Endothelial cell of umbilical vein (primary cell): ENCODE measurements around the gene UBE2K. TPM values are rescaled to one million over a fixed set of nuclear protein-coding genes. Genes with fewer than 3 reads are reported as not detected.
"Not testable (repeated sequence)": the region's sequence is repeated elsewhere in the genome, so short reads cannot be mapped to it uniquely, and the experiment has no call there.

Experiments
- BruUV-seq: library from RNA; stranded (reverse); fragments of 400-500 nt; replicated peaks from 2 replicates; lab custom pipeline; 2021; lab: Mats Ljungman, UMichigan
- CTCF ChIA-PET: fragments of 300-600, 350-600 bp; sonication (Branson Sonifier 250); formaldehyde crosslinking; loops from one replicate; lab custom pipeline; 2021; ENCODE audit warnings: antibody characterized with exemption, inconsistent platforms; lab: Charles Lee
- POLR2A ChIA-PET: fragments of 300-600, 350-600 bp; sonication (Branson Sonifier 250); formaldehyde crosslinking; loops from one replicate; lab custom pipeline; 2021; ENCODE audit warnings: antibody characterized with exemption, inconsistent platforms; lab: Charles Lee
- DNase-seq: peaks from one replicate; pipeline ENCODE4 v3.0.0-alpha.2; 2011; ENCODE audit warnings: low read depth, low spot score
- FAIRE-seq: peaks from 2 replicates; lab custom pipeline; 2011; peaks lifted over from hg19 to GRCh38; lab: Jason Lieb, UNC
- H2AFZ ChIP-seq: 2 replicates; pipeline ENCODE4 v1.6.0; 2012; ENCODE audit warnings: low read depth, low read length, control low read depth, inconsistent platforms
- H3K27ac ChIP-seq: 2 replicates; pipeline ENCODE4 v1.5.1; 2011; ENCODE audit warnings: low read depth, mild to moderate bottlenecking, control low read depth, low read length, moderate library complexity; ENCODE audit not compliant: insufficient read depth
- H3K27me3 ChIP-seq, 2 experiments: 2 replicates each; pipeline versions ENCODE4 v1.6.0 to v1.6.1; 2011; ENCODE audit warnings: low read length in 2 of 2, mixed read lengths in 1 of 2; ENCODE audit not compliant: control insufficient read depth in 2 of 2, insufficient read depth in 2 of 2
- H3K36me3 ChIP-seq, 2 experiments: 2 replicates in 1 of 2; 3 replicates in 1 of 2; pipeline ENCODE4 v1.5.1; 2011; ENCODE audit warnings: low read length in 2 of 2, mild to moderate bottlenecking in 1 of 2, moderate library complexity in 1 of 2; ENCODE audit not compliant: control insufficient read depth in 2 of 2, insufficient read depth in 2 of 2; ENCODE audit errors: extremely low read depth in 1 of 2
- H3K4me1 ChIP-seq: 3 replicates; pipeline ENCODE4 v1.5.1; 2011; ENCODE audit warnings: mild to moderate bottlenecking, low read length; ENCODE audit not compliant: control insufficient read depth, insufficient read depth; ENCODE audit errors: extremely low read depth
- H3K4me2 ChIP-seq: 2 replicates; pipeline ENCODE4 v1.6.1; 2011; ENCODE audit warnings: low read length, control low read depth, mixed read lengths; ENCODE audit not compliant: insufficient read depth
- H3K4me3 ChIP-seq, 3 experiments: fragments of 200-600 bp in 1 of 3; sonication (generic), shearing (Covaris generic) in 1 of 3; replicated peaks in 1 of 3; 2 replicates each; pipeline ENCODE4 v1.5.1; 2011 to 2016; ENCODE audit warnings: control low read depth in 3 of 3, low read length in 3 of 3, mild to moderate bottlenecking in 2 of 3, inconsistent platforms in 1 of 3, low read depth in 1 of 3, moderate library complexity in 1 of 3; ENCODE audit not compliant: insufficient read depth in 1 of 3
- H3K79me2 ChIP-seq: 2 replicates; pipeline ENCODE4 v1.6.0; 2012; ENCODE audit warnings: low read length, inconsistent platforms; ENCODE audit not compliant: control insufficient read depth, insufficient read depth
- H3K9ac ChIP-seq: replicated peaks from 2 replicates; pipeline ENCODE3; 2011; ENCODE audit warnings: low read length, control low read depth; ENCODE audit not compliant: insufficient read depth; ENCODE audit errors: extremely low read depth
- H3K9me1 ChIP-seq: replicated peaks from 3 replicates; pipeline ENCODE4 v1.6.0; 2011; ENCODE audit warnings: mild to moderate bottlenecking, low read length; ENCODE audit not compliant: control insufficient read depth, insufficient read depth; ENCODE audit errors: extremely low read depth
- H3K9me3 ChIP-seq: replicated peaks from 2 replicates; pipeline ENCODE4 v1.5.1; 2012; ENCODE audit warnings: low read length, inconsistent platforms; ENCODE audit not compliant: control insufficient read depth, insufficient read depth
- H4K20me1 ChIP-seq: replicated peaks from 2 replicates; pipeline ENCODE3; 2011; ENCODE audit warnings: mild to moderate bottlenecking, low read length; ENCODE audit not compliant: control insufficient read depth, insufficient read depth; ENCODE audit errors: extremely low read depth
- EZH2 ChIP-seq: IDR thresholded peaks from 2 replicates; pipeline ENCODE4 v1.6.1; 2012; ENCODE audit warnings: borderline replicate concordance, low read depth, mild to moderate bottlenecking, moderate library complexity, low read length, inconsistent platforms; ENCODE audit not compliant: severe bottlenecking
- FOS ChIP-seq: IDR thresholded peaks from 2 replicates; pipeline ENCODE4 v1.6.1; 2011; ENCODE audit warnings: mild to moderate bottlenecking, low read length, moderate library complexity, borderline replicate concordance; ENCODE audit not compliant: insufficient read depth
- GATA2 ChIP-seq: IDR thresholded peaks from 2 replicates; pipeline ENCODE4 v1.7.0; 2011; ENCODE audit warnings: low read depth, mild to moderate bottlenecking, moderate library complexity, mixed read lengths, low read length; ENCODE audit not compliant: insufficient read length, insufficient read depth
- JUN ChIP-seq: IDR thresholded peaks from 2 replicates; pipeline ENCODE4 v1.6.1; 2011; ENCODE audit warnings: borderline replicate concordance, low read depth; ENCODE audit not compliant: insufficient read length, insufficient read depth
- MYC ChIP-seq: IDR thresholded peaks from one replicate; pipeline ENCODE4 v1.6.1; 2011; ENCODE audit warnings: mild to moderate bottlenecking, low read depth, low read length
- POLR2A ChIP-seq: IDR thresholded peaks from 2 replicates; pipeline ENCODE4 v1.6.1; 2012; ENCODE audit warnings: low read depth, mild to moderate bottlenecking, control low read depth, low read length
- POLR2AphosphoS5 ChIP-seq: IDR thresholded peaks from 2 replicates; pipeline ENCODE4 v1.6.1; 2012; ENCODE audit warnings: low read depth, mild to moderate bottlenecking, control low read depth, low read length, moderate library complexity; ENCODE audit not compliant: insufficient read depth
- dilution Hi-C: fragments of 300-500 bp; cut with MboI; formaldehyde crosslinking; loops from one replicate; pipeline ENCODE4 v1.15.0; 2019; ENCODE audit warnings: low sequenced_read_pairs; ENCODE audit not compliant: extremely low pct_ligation_motif_present
- intact Hi-C: fragments of 100-400 bp; cut with micrococcal nuclease; formaldehyde crosslinking; loops from one replicate; pipeline ENCODE4 v1.10.0; 2022
- polyA plus RNA-seq, 4 experiments: library from polyadenylated mRNA; depleted of rRNA in 3 of 4; stranded (reverse) in 3 of 4; unstranded in 1 of 4; fragments of >200 nt; gene quantifications; 2 replicates each; pipeline versions ENCODE4 v1.2.1 to v1.2.3, GENCODE V29; 2011 to 2012; ENCODE audit warnings: missing spikeins in 1 of 4
- total RNA-seq: library from RNA; stranded (reverse); gene quantifications from 2 replicates; pipeline ENCODE4 v1.2.3, GENCODE V29; 2021
- TF ChIP-seq, protein P1 (sequence below): IDR thresholded peaks from 2 replicates; pipeline ENCODE4 v1.6.1; 2011; ENCODE audit not compliant: insufficient read depth, insufficient read length
- TF ChIP-seq, protein P2 (sequence below), 2 donors: IDR thresholded peaks; 1 replicate in 1 of 2; 2 replicates in 1 of 2; pipeline ENCODE4 v1.5.1; 2011; ENCODE audit warnings: low read length in 2 of 2, mild to moderate bottlenecking in 2 of 2, moderate library complexity in 2 of 2, control low read depth in 1 of 2, inconsistent platforms in 1 of 2, low read depth in 1 of 2; ENCODE audit not compliant: insufficient read depth in 1 of 2; ENCODE audit errors: extremely low read depth in 1 of 2

The UBE2K gene
- total and polyA plus RNA-seq, 2 donors (not counting 3 experiments of a cell fraction or from before 2014, with no cell fraction given) = 32.5 to 97.8 TPM

DNA sequence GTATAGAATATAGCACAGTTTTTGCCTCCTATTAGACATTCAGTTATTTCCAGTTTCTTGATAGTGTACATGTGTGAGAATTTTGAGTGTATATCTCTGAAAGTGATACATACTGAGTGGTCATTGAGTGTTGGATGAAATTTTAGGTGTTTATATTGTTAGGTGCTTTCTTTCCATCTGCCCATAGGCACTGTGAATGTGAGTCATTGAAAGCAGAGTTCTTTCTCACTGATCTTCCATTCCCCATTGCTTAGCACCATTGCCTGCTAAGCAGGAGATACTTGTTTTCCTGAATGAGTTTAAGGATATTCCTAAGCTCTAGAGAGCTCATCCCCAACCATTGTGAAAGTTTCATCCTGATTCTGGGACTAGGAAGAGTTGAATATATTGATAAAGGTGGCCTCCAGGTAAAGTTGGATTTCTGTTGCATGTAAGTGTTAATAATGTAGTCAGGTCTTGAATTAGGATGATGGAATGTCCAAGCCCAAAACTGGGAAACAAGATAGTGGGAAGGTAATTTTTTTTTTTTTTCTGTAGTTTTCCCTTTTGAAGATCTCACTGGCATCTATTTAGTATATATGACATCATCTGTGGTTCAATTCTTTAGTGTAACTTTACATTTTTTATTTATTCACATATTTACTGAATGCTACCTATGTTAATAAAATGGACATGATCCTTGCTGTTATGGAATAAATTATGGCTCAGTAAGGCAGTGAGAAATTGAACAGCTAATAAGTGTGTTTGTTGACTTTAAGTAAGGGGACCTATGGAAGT is 22.1 kb downstream of the UBE2K start:
- FAIRE-seq (peak; percentile 28), DNase-seq (no peak)
- Histone ChIP-seq H3K27me3 (no peaks in the 10 kb centered on the region), H3K9ac (no peak overlapping the region), H3K27ac (no peak overlapping the region), H3K4me2 (no peak overlapping the region), H3K4me3 (no peak overlapping the region), H2AFZ (no peak overlapping the region), H3K9me1 (no peaks in the 10 kb centered on the region), H3K9me3 (no peaks in the 10 kb centered on the region), H4K20me1 (peaks cover 8% of the 10 kb centered on the region), H3K79me2 (peaks cover 98% of the 10 kb centered on the region), H3K4me1 (peaks cover 5% of the 10 kb centered on the region), H3K36me3 (peaks cover 0 to 2% of the 10 kb centered on the region in 2 experiments)
- ChIA-PET POLR2A (interaction anchor here (0.7 kb wide), 1 partner anchor 78 kb away, joined by 3 read pairs; no protein-coding TSS in a partner anchor), CTCF (interaction anchor here (0.9 to 1.0 kb wide), 2 partner anchors 11 to 14 kb away, joined by 3 read pairs; no protein-coding TSS in a partner anchor)
- dilution Hi-C loops (no loop called here), intact Hi-C loops (no loop called here)
- no TSS peak for BruUV-seq
- TF ChIP-seq MYC = no peak
- no peak for TF ChIP-seq POLR2A
- TF ChIP-seq, protein P1, sequence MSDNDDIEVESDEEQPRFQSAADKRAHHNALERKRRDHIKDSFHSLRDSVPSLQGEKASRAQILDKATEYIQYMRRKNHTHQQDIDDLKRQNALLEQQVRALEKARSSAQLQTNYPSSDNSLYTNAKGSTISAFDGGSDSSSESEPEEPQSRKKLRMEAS = no peak
- TF ChIP-seq FOS = no peak
- TF ChIP-seq, protein P2, sequence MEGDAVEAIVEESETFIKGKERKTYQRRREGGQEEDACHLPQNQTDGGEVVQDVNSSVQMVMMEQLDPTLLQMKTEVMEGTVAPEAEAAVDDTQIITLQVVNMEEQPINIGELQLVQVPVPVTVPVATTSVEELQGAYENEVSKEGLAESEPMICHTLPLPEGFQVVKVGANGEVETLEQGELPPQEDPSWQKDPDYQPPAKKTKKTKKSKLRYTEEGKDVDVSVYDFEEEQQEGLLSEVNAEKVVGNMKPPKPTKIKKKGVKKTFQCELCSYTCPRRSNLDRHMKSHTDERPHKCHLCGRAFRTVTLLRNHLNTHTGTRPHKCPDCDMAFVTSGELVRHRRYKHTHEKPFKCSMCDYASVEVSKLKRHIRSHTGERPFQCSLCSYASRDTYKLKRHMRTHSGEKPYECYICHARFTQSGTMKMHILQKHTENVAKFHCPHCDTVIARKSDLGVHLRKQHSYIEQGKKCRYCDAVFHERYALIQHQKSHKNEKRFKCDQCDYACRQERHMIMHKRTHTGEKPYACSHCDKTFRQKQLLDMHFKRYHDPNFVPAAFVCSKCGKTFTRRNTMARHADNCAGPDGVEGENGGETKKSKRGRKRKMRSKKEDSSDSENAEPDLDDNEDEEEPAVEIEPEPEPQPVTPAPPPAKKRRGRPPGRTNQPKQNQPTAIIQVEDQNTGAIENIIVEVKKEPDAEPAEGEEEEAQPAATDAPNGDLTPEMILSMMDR (IDR thresholded peaks at IDR 0.05; ENCODE audit: extremely low read depth in 1 of 2, insufficient read depth in 1 of 2, low read depth in 1 of 2, low read length in 2 of 2) = no peak
- no peak for TF ChIP-seq POLR2AphosphoS5
- TF ChIP-seq JUN = no peak
- no peak for TF ChIP-seq GATA2
- TF ChIP-seq EZH2 = no peak

DNA sequence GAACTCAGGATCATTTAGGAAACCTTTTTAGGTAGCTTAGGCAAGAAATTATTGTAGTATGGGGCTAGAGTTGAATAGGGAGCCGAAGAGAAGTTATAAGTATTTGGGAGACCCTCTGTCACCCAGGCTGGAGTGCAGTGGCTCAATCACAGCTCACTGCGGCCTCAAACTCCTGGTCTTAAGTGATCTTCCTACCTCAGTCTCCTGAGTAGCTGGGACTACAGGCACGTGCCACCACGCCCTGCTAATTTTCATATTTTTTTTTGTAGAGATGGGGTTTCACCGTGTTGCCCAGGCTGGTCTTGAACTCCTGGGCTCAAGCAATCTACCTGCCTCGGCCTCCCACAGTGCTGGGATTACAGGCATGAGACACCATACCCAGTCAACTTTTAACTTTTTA is 23.3 kb downstream of the UBE2K start:
- H3K4me2 ChIP-seq, H3K9me3 ChIP-seq, H3K27ac ChIP-seq, intact Hi-C loops, H3K9me1 ChIP-seq, H3K4me1 ChIP-seq, H3K9ac ChIP-seq, H3K27me3 ChIP-seq, dilution Hi-C loops, DNase-seq, BruUV-seq, H4K20me1 ChIP-seq, H3K36me3 ChIP-seq, H3K4me3 ChIP-seq, POLR2A ChIA-PET, FAIRE-seq, CTCF ChIA-PET, H2AFZ ChIP-seq: not testable (repeated sequence)
- peaks cover 98% of the 10 kb centered on the region for H3K79me2 ChIP-seq
